ENCODE results near the gene SLC39A12. TPM values are rescaled to one million over a fixed set of nuclear protein-coding genes. Genes with fewer than 3 reads are reported as not detected.

Gene SLC39A12
- total and polyA plus RNA-seq, 2 of the 8 experiments (the other 6 are each of a cell fraction or from before 2014, with no cell fraction given) = not detected

- 87% methylated on average over 4 of the region's 4 CpGs; no CpG with 5 or more reads in 1 of the 2 experiments for WGBS, 2 experiments (ENCODE audit: extremely low coverage in 1 of 2, insufficient coverage in 1 of 2, insufficient read length in 1 of 2, insufficient replicate concordance in 2 of 2, low coverage in 1 of 2, low lambda C conversion rate in 2 of 2, missing lambda C conversion rate in 1 of 2)
- Histone ChIP-seq H3K79me2 (ENCODE audit: control insufficient read depth in 1 of 2, insufficient read depth in 2 of 2, low read length in 2 of 2) (no peaks in the 10 kb centered on the region), H3K23ac (ENCODE audit: insufficient read length) (no peak overlapping the region), H2BK5ac (ENCODE audit: low read depth, low read length) (no peak overlapping the region), H3K56ac (replicated peaks; ENCODE audit: insufficient read length, low read depth, low read length) (no peak overlapping the region), H3K14ac (ENCODE audit: insufficient read length) (no peak overlapping the region), H2BK20ac (ENCODE audit: low read length) (no peak overlapping the region), H3K4ac (replicated peaks; ENCODE audit: insufficient read length, low read depth, low read length) (no peak overlapping the region), H3K9ac (replicated peaks in 1 of 4; ENCODE audit: extremely low read depth in 1 of 4, low read depth in 3 of 4, low read length in 3 of 4) (no peak overlapping the region), H3K27me3 (replicated peaks in 1 of 4; ENCODE audit: control insufficient read depth in 3 of 4, extremely low read depth in 1 of 4, insufficient read depth in 3 of 4, low read length in 3 of 4) (no peaks in the 10 kb centered on the region), H2BK12ac (ENCODE audit: low read depth, low read length) (no peak overlapping the region), H3K79me1 (ENCODE audit: low read depth, low read length) (no peaks in the 10 kb centered on the region), H4K20me1 (replicated peaks in 1 of 2; ENCODE audit: control insufficient read depth in 1 of 2, insufficient read depth in 2 of 2, low read length in 2 of 2) (no peaks in the 10 kb centered on the region), H4K8ac (ENCODE audit: extremely low read depth, insufficient read depth, low read length) (no peak overlapping the region), H3K4me1 (replicated peaks in 1 of 4; ENCODE audit: control insufficient read depth in 3 of 4, insufficient read depth in 4 of 4, low read length in 3 of 4) (no peaks in the 10 kb centered on the region), H3K36me3 (ENCODE audit: control insufficient read depth in 2 of 4, insufficient read depth in 4 of 4, low read length in 3 of 4) (no peaks in the 10 kb centered on the region), H2BK120ac (replicated peaks; ENCODE audit: low read depth, low read length) (no peak overlapping the region), H3K18ac (ENCODE audit: extremely low read depth, low read length) (no peak overlapping the region), H2AK5ac (ENCODE audit: low read depth, low read length) (no peak overlapping the region), H3K23me2 (ENCODE audit: low read depth, low read length) (no peaks in the 10 kb centered on the region), H2BK15ac (ENCODE audit: low read length) (no peak overlapping the region), H4K91ac (replicated peaks; ENCODE audit: insufficient read length, low read length) (no peak overlapping the region), H4K5ac (ENCODE audit: insufficient read length, low read depth, low read length) (no peak overlapping the region), H3K9me3 (ENCODE audit: insufficient read depth in 2 of 2, low read depth in 1 of 2, low read length in 1 of 2) (no peaks in the 10 kb centered on the region), H3K4me2 (ENCODE audit: insufficient read depth in 1 of 2, low read depth in 2 of 2, low read length in 2 of 2) (no peak overlapping the region), H3K4me3 (ENCODE audit: extremely low read depth in 1 of 4, insufficient read depth in 2 of 4, low read depth in 3 of 4, low read length in 4 of 4) (no peak overlapping the region), H2AFZ (ENCODE audit: low read length) (no peak overlapping the region), H3K27ac (ENCODE audit: low read depth, low read length) (no peak overlapping the region)
- DNase-seq (ENCODE audit: low read depth in 1 of 2, low spot score in 2 of 2) = no peak
- ChIA-PET CTCF (ENCODE audit: partially characterized antibody) (interaction anchor here (1.0 to 1.5 kb wide), 3 partner anchors 60 to 331 kb away, joined by 3 to 4 read pairs (median 3); no protein-coding TSS in a partner anchor), POLR2A (ENCODE audit: partially characterized antibody) (no interaction called here)
- FAIRE-seq = no peak
- TF ChIP-seq JUND (IDR thresholded peaks at IDR 0.05; ENCODE audit: low read length) = no peak
- no peak for TF ChIP-seq ZNF274 (IDR thresholded peaks at IDR 0.05; ENCODE audit: borderline replicate concordance, extremely low read depth, low read length)
- no peak for TF ChIP-seq TBP (IDR thresholded peaks at IDR 0.05; ENCODE audit: low read depth, low read length)
- TF ChIP-seq SAP30 (IDR thresholded peaks at IDR 0.05; ENCODE audit: insufficient read depth, insufficient replicate concordance, low read length) = no peak
- TF ChIP-seq GABPA (IDR thresholded peaks at IDR 0.05; ENCODE audit: borderline replicate concordance, insufficient read depth, low read length) = no peak
- TF ChIP-seq TAF1 (IDR thresholded peaks at IDR 0.05; ENCODE audit: low read depth, low read length) = no peak
- TF ChIP-seq, protein P1, sequence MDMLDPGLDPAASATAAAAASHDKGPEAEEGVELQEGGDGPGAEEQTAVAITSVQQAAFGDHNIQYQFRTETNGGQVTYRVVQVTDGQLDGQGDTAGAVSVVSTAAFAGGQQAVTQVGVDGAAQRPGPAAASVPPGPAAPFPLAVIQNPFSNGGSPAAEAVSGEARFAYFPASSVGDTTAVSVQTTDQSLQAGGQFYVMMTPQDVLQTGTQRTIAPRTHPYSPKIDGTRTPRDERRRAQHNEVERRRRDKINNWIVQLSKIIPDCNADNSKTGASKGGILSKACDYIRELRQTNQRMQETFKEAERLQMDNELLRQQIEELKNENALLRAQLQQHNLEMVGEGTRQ (IDR thresholded peaks at IDR 0.05; ENCODE audit: low read length) = no peak
- TF ChIP-seq PHF8 (conservative IDR thresholded peaks at IDR 0.05; ENCODE audit: low read depth, low read length) = no peak
- no peak for TF ChIP-seq FOSL1 (IDR thresholded peaks at IDR 0.05; ENCODE audit: insufficient read depth, low read depth, low read length)
- TF ChIP-seq, protein P2, sequence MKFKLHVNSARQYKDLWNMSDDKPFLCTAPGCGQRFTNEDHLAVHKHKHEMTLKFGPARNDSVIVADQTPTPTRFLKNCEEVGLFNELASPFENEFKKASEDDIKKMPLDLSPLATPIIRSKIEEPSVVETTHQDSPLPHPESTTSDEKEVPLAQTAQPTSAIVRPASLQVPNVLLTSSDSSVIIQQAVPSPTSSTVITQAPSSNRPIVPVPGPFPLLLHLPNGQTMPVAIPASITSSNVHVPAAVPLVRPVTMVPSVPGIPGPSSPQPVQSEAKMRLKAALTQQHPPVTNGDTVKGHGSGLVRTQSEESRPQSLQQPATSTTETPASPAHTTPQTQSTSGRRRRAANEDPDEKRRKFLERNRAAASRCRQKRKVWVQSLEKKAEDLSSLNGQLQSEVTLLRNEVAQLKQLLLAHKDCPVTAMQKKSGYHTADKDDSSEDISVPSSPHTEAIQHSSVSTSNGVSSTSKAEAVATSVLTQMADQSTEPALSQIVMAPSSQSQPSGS (IDR thresholded peaks at IDR 0.05; ENCODE audit: low read length) = no peak
- no peak for TF ChIP-seq NANOG (IDR thresholded peaks at IDR 0.05; ENCODE audit: insufficient read depth, low read depth, low read length, poor library complexity, severe bottlenecking)
These were observed 44.1 kb upstream of the SLC39A12 start for GRCh38 chr10:17907641-17908040.
